ENCODE results near the gene CSF2.

GRCh38 chr5:132103332-132103951, 29.9 kb downstream of the CSF2 start:
- TF ChIP-seq CTCF (IDR thresholded peaks at IDR 0.05): no peak
- TF ChIP-seq POLR2A (IDR thresholded peaks at IDR 0.05; ENCODE audit: low read depth): no peak

Data from esophagus muscularis mucosa (tissue), 3 donors.